ENCODE measurements around the gene STOX1. TPM values are rescaled to one million over a fixed set of nuclear protein-coding genes. Genes with fewer than 3 reads are reported as not detected.
"Not testable (repeated sequence)": the region's sequence is repeated elsewhere in the genome, so short reads cannot be mapped to it uniquely, and the experiment has no call there.

STOX1 gene
- 2.3 TPM for polyA plus RNA-seq (ENCODE audit: insufficient read length)

DNA sequence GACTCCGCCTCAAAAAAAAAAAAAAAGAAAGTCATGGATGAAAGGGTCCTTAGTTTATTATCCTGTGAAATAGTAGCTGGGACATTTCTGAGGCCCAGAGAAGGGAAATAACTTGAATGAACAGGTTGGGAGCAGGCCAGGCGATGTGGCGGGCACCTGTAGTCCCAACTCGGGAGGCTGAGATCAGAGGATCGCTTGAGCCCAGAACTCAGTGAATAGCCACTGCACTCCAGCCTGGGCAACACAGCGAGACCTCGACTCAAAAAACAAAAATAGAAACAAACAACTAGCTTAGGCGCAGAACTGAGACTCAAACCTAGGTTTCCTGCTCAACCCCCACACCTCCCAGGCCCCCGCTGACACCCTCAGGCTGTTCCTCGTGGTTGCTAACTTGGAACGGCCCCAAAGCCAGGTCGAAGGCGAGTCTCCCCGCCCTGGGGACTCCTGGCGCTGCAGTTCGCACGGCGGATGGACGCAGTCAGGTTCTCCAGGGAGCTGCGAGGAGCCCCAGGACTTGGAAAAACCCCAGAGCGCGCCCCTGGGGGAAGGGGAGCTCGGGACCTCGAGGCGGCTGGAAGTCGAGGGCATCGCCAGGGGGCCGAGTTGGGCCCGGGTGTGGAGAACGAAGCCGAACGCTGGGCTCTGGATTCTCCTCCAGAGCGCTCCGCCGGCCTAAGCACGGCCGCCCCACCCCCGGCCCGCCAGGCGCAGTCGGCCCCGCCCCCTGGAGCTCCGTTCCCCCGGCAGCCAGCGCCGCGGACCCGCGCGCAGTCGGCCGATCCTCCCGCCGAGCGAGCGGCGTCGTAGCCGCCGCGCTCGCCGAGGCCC, at the start of gene STOX1:
TSS of gene STOX1 (plus strand) at position 768 of the 828 bp plus-strand sequence. CDS start 93 bp downstream, outside the sequence.
- peak; percentile 77 for DNase-seq

- no peak for DNase-seq
These were observed 45.4 kb upstream of the STOX1 start for GRCh38 chr10:68781613-68782574.

- DNase-seq: no peak
These were observed 42.9 kb upstream of the STOX1 start for GRCh38 chr10:68784476-68784875.

- DNase-seq: no peak
These were observed 39.5 kb upstream of the STOX1 start for GRCh38 chr10:68787813-68788212.

DNA sequence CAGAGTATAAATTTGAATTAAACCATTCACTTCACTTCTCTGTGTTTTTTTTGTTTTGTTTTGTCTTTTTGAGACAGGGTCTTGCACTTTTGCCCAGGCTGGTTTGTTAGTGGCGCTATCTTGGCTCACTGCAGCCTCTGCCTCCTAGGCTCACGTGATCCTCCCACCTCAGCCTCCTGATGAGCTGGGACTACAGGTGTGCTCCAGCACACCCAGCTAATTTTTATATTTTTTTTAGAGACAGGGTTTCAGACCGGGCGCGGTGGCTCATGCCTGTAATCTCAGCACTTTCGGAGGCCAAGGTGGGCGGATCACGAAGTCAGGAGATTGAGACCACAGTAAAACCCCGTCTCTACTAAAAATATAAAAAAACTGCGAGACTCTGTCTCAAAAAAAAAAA, 36.9 kb upstream of the STOX1 start:
- no peak for DNase-seq

DNA sequence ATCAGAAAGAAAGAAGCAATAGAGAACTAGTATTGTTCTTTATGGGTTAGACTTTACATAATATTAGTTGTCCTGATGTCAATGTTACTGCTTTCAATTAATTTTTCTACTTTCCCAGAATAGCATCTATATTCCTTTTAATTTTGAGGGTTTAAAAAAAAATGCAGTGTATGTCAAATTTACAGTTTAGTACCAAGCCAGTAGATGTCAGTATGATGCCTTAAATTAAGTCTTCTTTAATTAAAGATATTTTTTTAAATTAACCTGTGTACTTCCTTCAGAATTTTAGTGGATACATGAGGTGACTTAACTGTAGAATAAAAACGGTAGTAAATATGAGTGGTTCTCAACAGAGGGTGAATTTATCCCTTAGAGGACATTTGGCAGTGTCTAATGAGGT, 35.2 kb upstream of the STOX1 start:
- DNase-seq: no peak

DNA sequence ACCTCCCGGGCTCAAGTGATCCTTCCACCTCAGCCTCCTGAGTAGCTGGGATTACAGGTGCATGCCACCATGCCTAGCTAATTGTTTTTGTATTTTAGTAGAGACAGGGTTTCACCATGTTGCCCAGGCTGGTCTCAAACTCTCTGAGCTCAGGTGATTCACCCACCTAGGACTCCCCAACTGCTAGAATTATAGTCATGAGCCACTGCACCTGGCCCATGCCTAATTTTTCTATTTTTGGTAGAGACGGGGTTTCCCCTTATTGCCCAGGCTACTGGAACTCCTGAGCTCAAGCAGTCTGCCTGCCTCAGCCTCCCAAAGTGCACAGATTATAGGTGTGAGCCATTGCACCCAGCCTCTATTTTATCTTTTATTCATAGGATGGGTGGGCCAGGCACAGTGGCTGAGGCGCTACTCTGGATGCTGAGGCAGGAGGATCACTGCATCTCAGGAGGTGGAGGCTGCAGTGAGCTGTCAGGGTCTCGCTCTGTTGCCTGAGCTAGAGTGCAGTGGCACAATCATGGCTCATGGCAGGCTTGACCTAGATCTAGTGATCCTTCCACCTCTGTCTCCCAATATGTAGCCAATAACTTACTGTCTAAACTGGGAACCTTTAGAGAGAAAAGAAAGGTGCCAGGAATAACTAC, 31.3 kb upstream of the STOX1 start:
- no peak for DNase-seq

DNA sequence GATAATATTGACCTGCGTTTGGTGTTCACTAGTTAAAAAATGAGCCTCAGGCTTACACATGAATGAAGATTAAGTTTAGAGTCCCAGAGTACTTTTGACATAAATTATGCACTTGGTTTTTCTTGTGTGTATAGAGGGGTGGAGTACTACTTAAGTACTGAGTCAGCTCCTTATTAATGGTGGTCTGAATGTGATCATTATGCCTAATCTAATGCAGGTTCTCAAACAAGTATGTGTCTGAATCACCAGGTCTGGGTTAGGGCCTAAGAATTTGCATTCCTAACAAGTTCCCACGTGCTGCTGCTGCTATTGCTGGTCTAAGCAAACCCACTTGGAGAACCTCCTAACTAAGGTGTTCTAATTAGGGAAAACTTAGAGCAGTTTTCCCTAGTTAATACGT, 30.7 kb upstream of the STOX1 start:
- DNase-seq: no peak

- no peak for DNase-seq
These were observed 27.1 kb upstream of the STOX1 start for GRCh38 chr10:68800211-68800610.

DNA sequence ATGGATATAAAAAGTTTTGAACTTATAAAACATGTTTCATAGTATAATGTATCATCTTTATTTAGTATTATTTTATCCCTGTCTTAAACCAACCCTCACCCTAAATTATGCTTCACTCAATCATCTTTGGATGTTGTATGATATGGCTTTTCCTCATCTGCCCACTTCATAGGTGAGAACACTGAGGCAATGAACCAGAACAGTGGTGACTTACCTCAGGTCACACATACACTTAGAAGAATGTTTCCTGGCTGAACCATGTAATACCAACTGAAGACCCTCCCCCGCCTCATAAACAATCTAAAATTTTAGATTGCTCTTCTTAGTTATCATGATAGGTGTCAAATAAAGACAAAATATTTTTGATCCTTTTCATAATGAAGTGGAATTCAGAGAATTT, 22.6 kb upstream of the STOX1 start:
- DNase-seq: no peak

GRCh38 chr10:68810830-68811229, 16.5 kb upstream of the STOX1 start:
- not testable (repeated sequence) for DNase-seq

- no peak for DNase-seq
These were observed 15.9 kb upstream of the STOX1 start for GRCh38 chr10:68811314-68812009.

- DNase-seq: no peak
These were observed 14.9 kb upstream of the STOX1 start for GRCh38 chr10:68812420-68812819.

DNA sequence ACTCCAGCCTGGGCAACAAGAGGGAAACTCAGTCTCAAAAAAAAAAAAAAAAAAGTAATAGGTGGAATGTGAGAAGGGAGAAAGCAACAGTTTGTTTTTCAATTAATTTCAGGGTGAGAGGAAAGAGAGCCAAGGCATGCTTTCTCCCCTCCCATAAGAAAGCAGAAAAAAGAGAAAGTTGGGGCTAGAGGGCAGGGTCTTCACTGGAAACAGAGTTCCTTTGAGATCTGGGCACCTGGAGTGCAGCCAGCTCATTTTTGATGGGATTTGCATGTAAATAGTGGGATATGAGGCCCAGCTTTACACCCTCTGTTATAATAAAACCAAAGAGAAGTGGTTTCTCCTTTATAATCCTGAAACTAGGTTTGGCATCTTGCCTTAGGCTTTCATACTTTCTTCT, 13.8 kb upstream of the STOX1 start:
- DNase-seq: no peak

DNA sequence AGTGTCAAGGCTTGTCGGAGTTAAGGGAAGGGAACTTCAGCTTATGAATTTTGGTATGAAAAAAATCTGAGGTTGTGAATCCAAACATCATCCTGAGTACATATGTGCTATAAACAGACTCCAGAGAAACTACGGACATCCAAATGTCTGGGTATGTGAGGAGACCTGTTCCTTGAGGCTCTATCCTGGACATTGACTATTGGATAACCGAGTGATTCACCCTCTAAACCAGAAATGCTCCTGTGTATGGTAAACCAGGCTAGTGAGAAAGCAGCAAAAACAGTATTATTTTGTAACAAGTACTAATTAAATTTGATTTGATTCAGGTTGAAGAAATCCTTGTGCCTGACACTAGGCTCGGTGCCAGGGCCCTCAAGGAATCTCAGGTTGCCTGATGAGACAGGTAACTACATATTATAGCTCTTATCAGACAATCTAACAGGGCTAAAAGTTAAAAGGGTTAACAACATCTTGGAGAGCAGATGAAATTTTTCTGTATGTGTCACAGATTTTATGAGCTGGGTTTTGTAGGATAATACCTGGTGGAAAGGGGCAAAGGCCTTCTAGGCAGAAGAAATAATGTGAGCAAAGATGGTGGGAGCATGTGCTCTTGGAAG, 10.4 kb upstream of the STOX1 start:
- no peak for DNase-seq

- not testable (repeated sequence) for DNase-seq
These were observed 7.0 kb upstream of the STOX1 start for GRCh38 chr10:68820359-68820758.

- DNase-seq: not testable (repeated sequence)
These were observed 4.7 kb upstream of the STOX1 start for GRCh38 chr10:68822626-68823025.

- not testable (repeated sequence) for DNase-seq
These were observed 245 bp downstream of the STOX1 start for GRCh38 chr10:68827592-68827959.

DNA sequence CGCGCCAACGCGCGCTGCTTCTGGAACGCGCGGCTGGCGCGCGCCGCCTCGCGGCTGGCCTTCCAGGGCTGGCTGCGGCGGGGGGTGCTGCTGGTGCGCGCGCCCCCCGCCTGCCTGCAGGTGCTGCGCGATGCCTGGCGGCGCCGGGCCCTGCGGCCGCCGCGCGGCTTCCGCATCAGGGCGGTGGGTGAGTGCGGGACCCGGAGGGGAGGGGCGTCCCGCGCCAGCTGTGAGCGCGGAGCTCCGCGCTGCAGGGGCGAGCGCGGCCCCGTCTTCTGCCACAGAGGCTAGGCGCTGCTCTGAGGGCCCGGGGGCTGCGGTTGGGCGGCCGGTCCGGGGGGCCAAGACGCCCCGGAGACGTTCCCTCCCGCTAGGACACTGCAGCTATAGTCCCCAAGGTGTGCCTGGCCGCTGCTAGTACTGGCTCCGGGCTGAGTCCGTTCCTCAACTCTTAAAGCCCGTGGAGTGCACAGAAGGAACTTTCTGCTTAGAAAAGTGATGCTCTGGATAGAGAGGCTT, 811 bp downstream of the STOX1 start:
- DNase-seq: peak; percentile 32

GRCh38 chr10:68828833-68829232, 1.5 kb downstream of the STOX1 start:
- no peak for DNase-seq

DNA sequence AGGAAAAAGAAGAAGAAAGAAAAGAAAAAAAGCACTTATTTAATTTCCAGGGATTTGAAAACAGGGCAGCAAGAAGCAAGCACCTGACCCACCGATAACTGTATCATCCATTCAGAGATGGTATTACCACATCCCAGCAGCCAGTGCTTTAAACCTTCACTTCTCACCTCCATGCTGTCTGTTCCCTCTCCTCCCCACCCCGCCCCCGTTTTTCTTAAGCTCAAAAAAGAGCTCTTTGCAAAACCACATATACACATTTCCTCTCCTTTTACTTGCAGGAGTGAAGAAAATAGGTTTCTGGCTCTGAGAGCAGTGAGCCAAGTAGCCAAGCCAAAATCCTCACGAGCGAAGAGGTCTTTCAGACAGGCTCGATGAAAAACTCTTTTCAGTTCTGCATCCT, 2.2 kb downstream of the STOX1 start:
- no peak for DNase-seq

- no peak for DNase-seq
These were observed 2.6 kb downstream of the STOX1 start for GRCh38 chr10:68829952-68830351.
